SJCRH30 (cell line): ENCODE data around the gene SFN. TPM values are rescaled to one million over a fixed set of nuclear protein-coding genes. Genes with fewer than 3 reads are reported as not detected.
"Not testable (repeated sequence)": the region's sequence is repeated elsewhere in the genome, so short reads cannot be mapped to it uniquely, and the experiment has no call there.

Experiments used
- DNase-seq, 2 experiments: peaks; one replicate each; pipeline ENCODE4 v3.0.0-alpha.2; 2015 to 2020
- H3K27ac ChIP-seq: fragments of 250-450 bp; sonication (Bioruptor Pico); 2 replicates; pipeline ENCODE4 v1.5.1; 2020; ENCODE audit warnings: mild to moderate bottlenecking, moderate library complexity
- H3K27me3 ChIP-seq: fragments of 250-450 bp; sonication (Bioruptor Pico); 2 replicates; pipeline ENCODE4 v1.5.1; 2020; ENCODE audit warnings: mild to moderate bottlenecking, moderate library complexity
- H3K36me3 ChIP-seq: fragments of 250-450 bp; sonication (Bioruptor Pico); 2 replicates; pipeline ENCODE4 v1.5.1; 2020; ENCODE audit warnings: mild to moderate bottlenecking, moderate library complexity
- H3K4me1 ChIP-seq: fragments of 250-450 bp; sonication (Bioruptor Pico); 2 replicates; pipeline ENCODE4 v1.5.1; 2020; ENCODE audit warnings: mild to moderate bottlenecking, moderate library complexity
- H3K4me3 ChIP-seq: fragments of 250-450 bp; sonication (Bioruptor Pico); 2 replicates; pipeline ENCODE4 v1.5.1; 2020; ENCODE audit warnings: mild to moderate bottlenecking, moderate library complexity
- H3K9me3 ChIP-seq: fragments of 250-450 bp; sonication (Bioruptor Pico); replicated peaks from 2 replicates; pipeline ENCODE4 v1.5.1; 2020; ENCODE audit warnings: mild to moderate bottlenecking, moderate library complexity
- total RNA-seq: library from RNA; depleted of rRNA; stranded (reverse); fragments of >200 nt; shearing (Covaris generic); gene quantifications from 2 replicates; pipeline ENCODE4 v1.2.3, GENCODE V29; 2014

The SFN gene
- total RNA-seq, 1 experiment from 2014 or later = 0.14 TPM

- no peak overlapping the region for H3K4me3 ChIP-seq
- peaks cover 34% of the 10 kb centered on the region for H3K36me3 ChIP-seq
- no peaks in the 10 kb centered on the region for H3K27me3 ChIP-seq
- 0 out of 2 replicates have a peak, but pooled peaks cover 5% of the 10 kb centered on the region for H3K4me1 ChIP-seq
- DNase-seq = no peak
- no peak overlapping the region for H3K27ac ChIP-seq
- no peaks in the 10 kb centered on the region for H3K9me3 ChIP-seq
These were observed 31.3 kb upstream of the SFN start for GRCh38 chr1:26831546-26832248.

- no peak overlapping the region for H3K4me3 ChIP-seq
- no peaks in the 10 kb centered on the region for H3K27me3 ChIP-seq
- no peak overlapping the region for H3K27ac ChIP-seq
- DNase-seq = no peak
- H3K4me1 ChIP-seq = 0 out of 2 replicates have a peak, but pooled peaks cover 5% of the 10 kb centered on the region
- H3K9me3 ChIP-seq = no peaks in the 10 kb centered on the region
- peaks cover 35% of the 10 kb centered on the region for H3K36me3 ChIP-seq
These were observed 30.5 kb upstream of the SFN start for GRCh38 chr1:26832249-26832960.

DNA sequence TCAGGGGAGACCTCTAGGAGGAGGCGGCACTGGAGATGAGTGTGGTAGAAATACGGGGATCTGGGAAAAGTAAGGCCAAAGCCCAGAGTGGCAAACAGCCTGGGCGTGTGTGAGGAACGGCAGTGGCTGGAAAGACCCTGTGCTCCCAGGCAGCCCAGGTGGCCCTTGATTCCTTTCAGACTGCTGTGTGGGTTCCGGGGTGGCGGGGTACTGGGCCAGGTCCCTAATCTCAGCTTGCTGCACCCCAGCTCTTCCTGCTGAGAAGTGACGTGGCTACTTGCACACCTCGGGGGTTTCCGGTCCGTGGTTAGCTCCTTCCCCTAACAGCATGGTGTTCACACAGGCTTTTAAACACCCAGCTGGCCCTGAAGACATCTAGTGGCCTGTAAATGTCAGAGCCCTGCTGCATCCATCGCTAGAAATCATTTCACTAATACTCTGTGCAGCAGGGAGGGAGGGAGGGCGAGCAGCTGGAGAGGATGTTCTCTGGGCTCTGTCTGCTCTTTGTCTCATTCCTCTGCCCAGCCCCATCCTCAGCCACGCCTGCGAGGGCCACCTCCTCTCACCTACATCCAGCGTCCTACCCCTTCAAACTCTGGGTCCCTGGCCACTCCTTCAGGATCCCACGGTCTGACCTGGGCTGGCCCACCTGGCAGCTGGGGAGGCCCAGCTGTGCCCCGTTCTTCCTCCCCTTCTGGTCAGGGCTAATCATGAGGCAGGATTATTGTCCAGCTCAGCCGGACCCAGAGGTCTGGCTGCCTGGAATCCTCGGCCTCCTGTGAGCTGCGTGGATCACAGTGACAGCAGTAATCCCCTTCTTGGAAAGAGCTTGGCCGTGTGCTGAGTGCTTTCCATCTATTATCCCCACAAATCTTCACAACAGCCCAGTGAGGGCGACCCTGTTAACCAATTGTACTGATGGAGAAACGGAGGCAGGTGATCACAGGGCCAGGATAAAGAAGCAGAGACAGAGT, 29.2 kb upstream of the SFN start:
- Histone ChIP-seq H3K4me1 (no peaks in the 10 kb centered on the region), H3K27me3 (no peaks in the 10 kb centered on the region), H3K9me3 (no peaks in the 10 kb centered on the region), H3K27ac (no peak overlapping the region), H3K36me3 (peaks cover 38% of the 10 kb centered on the region), H3K4me3 (no peak overlapping the region)
- no peak for DNase-seq

DNA sequence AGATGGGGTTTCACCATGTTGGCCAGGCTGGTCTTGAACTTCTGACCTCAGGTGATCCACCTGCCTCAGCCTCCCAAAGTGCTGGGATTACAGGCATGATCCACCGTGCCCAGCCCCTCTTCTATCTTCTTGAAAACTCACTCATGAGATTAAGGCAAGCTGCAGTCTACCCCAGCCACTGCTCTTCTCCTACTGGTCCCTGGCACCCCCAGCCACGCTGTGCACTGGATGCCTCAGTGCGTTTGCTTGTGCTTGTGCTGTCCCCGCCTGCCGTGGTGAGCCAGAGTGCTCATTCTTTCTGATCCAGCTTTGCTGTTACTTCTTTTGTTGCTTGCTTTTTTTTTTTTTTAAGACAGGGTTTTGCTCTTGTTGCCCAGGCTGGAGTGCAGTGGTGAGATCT, 25.3 kb upstream of the SFN start:
- not testable (repeated sequence) for H3K4me1 ChIP-seq, H3K9me3 ChIP-seq, H3K4me3 ChIP-seq, DNase-seq, H3K27me3 ChIP-seq, H3K27ac ChIP-seq
- H3K36me3 ChIP-seq = peaks cover 48% of the 10 kb centered on the region

- no peak overlapping the region for H3K4me3 ChIP-seq
- no peaks in the 10 kb centered on the region for H3K9me3 ChIP-seq
- H3K36me3 ChIP-seq = peaks cover 40% of the 10 kb centered on the region; the same call in 1 of the 2 replicates
- no peak overlapping the region for H3K27ac ChIP-seq
- no peaks in the 10 kb centered on the region for H3K27me3 ChIP-seq
- no peaks in the 10 kb centered on the region for H3K4me1 ChIP-seq
- no peak for DNase-seq
These were observed 24.2 kb upstream of the SFN start for GRCh38 chr1:26838474-26839338.

- Histone ChIP-seq H3K4me3 (no peak overlapping the region), H3K27me3 (no peaks in the 10 kb centered on the region), H3K27ac (no peak overlapping the region), H3K9me3 (no peaks in the 10 kb centered on the region), H3K4me1 (no peaks in the 10 kb centered on the region), H3K36me3 (peaks cover 36% of the 10 kb centered on the region; the same call in 1 of the 2 replicates)
- DNase-seq = no peak
These were observed 23.6 kb upstream of the SFN start for GRCh38 chr1:26839339-26839722.

DNA sequence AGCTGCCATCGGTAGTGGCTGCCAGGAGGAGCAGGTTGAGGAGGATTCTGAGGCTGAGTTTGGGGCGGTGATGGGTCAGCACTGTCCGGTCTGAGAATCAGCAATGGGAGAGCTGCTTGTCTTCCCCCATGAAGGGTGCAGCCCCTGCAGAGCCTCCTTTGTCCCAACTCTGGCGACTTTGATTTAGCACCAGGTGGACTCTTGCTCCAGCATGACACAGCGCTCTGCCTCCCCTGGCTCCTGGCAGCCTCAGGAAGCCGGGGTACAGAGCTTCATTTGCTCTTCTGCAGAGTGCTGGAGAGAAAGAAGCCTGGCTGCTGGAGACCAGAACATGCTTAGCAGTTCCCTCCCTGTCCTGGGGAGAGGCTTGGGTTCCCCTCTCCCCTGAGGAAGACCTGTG, 23.2 kb upstream of the SFN start:
- H3K9me3 ChIP-seq = no peaks in the 10 kb centered on the region
- DNase-seq = no peak
- no peak overlapping the region for H3K4me3 ChIP-seq
- peaks cover 34% of the 10 kb centered on the region; the same call in 1 of the 2 replicates for H3K36me3 ChIP-seq
- H3K27ac ChIP-seq = no peak overlapping the region
- no peaks in the 10 kb centered on the region for H3K4me1 ChIP-seq
- H3K27me3 ChIP-seq = no peaks in the 10 kb centered on the region

- Histone ChIP-seq H3K4me1 (no peaks in the 10 kb centered on the region), H3K9me3 (no peaks in the 10 kb centered on the region), H3K27me3 (no peaks in the 10 kb centered on the region), H3K4me3 (no peak overlapping the region), H3K27ac (no peak overlapping the region), H3K36me3 (peaks cover 31% of the 10 kb centered on the region)
- DNase-seq = no peak
These were observed 18.3 kb upstream of the SFN start for GRCh38 chr1:26844424-26845196.

GRCh38 chr1:26847826-26848225, 15.1 kb upstream of the SFN start:
- H3K4me1 ChIP-seq, H3K27ac ChIP-seq, H3K27me3 ChIP-seq, DNase-seq, H3K4me3 ChIP-seq, H3K9me3 ChIP-seq: not testable (repeated sequence)
- peaks cover 37% of the 10 kb centered on the region for H3K36me3 ChIP-seq

DNA sequence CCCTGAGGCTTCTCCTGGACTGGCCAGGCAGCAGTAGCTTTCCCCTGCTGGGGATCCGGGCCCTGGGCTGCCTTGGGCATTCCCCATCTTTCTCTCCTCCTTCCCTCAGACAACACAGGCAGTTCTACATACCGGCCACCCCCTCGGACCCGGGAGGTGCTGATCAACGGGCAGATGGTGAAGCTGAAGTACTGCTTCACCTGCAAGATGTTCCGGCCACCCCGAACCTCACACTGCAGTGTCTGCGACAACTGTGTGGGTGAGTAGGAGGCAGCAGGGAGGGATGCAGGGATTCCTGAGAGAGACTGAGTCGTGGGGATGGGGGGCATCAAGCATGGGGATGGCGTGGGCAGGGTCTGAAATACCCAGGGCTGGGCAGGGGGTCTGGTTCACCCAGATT, 14.4 kb upstream of the SFN start:
- Histone ChIP-seq H3K9me3 (no peaks in the 10 kb centered on the region), H3K27ac (no peak overlapping the region), H3K27me3 (no peaks in the 10 kb centered on the region), H3K36me3 (peaks cover 42% of the 10 kb centered on the region), H3K4me1 (no peaks in the 10 kb centered on the region), H3K4me3 (no peak overlapping the region)
- no peak for DNase-seq

DNA sequence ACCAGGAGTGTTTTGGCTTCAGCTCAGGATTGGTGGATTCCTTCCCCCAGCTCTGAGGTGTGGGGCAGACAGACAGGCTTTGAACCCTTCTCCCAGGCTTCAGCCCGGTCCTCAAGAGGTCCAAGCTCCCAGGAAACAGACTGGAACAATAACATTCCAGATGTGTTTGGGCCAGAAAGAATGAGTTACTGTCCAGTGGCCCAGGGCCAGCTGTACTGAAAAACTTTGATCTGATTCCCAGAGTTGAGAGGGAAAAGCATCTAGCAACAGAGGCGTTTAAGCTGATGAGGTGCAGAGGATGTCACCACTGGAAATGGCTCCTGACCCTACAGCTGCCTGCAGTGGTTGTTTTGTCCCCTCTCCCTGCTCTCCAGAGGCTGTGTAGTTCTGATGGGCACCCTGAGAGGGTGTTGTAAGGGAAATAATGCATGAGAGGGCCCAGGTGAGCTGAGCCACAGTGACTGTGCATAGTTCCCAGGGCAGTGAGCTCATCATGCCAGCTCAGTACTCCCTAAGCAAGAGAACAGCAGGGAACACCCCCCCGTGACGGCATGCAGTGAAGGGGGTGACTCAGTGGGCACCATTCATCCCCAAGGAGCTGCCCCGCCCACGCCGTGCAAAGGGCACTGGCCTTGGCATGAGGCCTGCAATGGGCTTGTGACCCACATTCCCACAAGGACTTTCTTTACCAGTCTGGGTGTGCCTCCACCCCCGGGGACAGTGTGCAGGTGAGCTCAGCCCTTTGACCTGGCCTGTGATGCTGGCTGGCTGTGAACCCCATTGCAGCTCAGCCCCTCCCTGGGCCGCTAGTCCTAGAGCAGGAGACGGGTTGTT, 13.8 kb upstream of the SFN start:
- no peaks in the 10 kb centered on the region for H3K9me3 ChIP-seq
- no peak overlapping the region for H3K4me3 ChIP-seq
- no peak for DNase-seq
- H3K27ac ChIP-seq = no peak overlapping the region
- no peaks in the 10 kb centered on the region for H3K27me3 ChIP-seq
- peaks cover 47% of the 10 kb centered on the region for H3K36me3 ChIP-seq
- H3K4me1 ChIP-seq = no peaks in the 10 kb centered on the region

DNA sequence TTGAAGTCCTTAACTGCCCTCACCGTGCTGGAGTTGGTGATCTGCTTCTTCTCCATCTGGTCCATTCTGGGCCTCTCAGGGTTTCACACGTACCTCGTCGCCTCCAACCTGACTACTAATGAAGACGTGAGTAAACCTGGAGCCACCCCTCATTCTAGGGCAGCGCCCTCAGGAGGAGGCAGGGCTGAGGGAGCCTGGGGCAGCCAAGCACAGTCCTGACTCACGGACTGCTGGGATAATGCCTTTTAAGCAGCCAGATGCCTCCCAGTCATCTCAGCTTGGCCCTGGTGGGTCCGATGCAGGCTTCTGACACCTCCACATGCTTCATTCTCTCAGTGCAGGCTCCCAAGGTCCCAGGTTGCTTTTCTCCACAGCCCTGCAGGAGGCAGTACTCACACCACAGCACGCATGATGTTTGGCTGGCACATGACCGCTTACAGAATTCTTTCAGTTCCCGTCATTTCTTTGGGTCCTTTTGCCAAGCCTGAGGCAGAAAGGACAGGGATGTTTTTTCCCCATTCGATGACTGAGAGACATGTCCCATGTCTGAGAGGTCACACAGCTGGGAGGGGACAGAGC, 11.8 kb upstream of the SFN start:
- H3K27ac ChIP-seq = no peak overlapping the region
- no peak overlapping the region for H3K4me3 ChIP-seq
- peaks cover 50% of the 10 kb centered on the region for H3K36me3 ChIP-seq
- no peaks in the 10 kb centered on the region for H3K4me1 ChIP-seq
- no peak for DNase-seq
- H3K27me3 ChIP-seq = no peaks in the 10 kb centered on the region
- H3K9me3 ChIP-seq = no peaks in the 10 kb centered on the region
